H1 (cell line): Measurements from ENCODE around the gene BTN2A1. TPM values are rescaled to one million over a fixed set of nuclear protein-coding genes. Genes with fewer than 3 reads are reported as not detected.
"Not testable (repeated sequence)": the region's sequence is repeated elsewhere in the genome, so short reads cannot be mapped to it uniquely, and the experiment has no call there.

ENCODE experiments used
- CTCF ChIA-PET: fragments of 300-600 bp; sonication (Branson Sonifier 250); formaldehyde crosslinking; loops from one replicate; lab custom pipeline; 2021; ENCODE audit not compliant: partially characterized antibody; lab: Charles Lee
- POLR2A ChIA-PET: fragments of 300-600 bp; sonication (Branson Sonifier 250); formaldehyde crosslinking; loops from one replicate; lab custom pipeline; 2021; ENCODE audit warnings: inconsistent platforms; ENCODE audit not compliant: partially characterized antibody; lab: Charles Lee
- DNase-seq, 2 experiments: peaks; one replicate each; pipeline versions ENCODE4 v3.0.0 to v3.0.0-alpha.2; 2010 to 2022; ENCODE audit warnings: low spot score in 2 of 2, low read depth in 1 of 2, mixed read lengths in 1 of 2
- FAIRE-seq: peaks from 2 replicates; lab custom pipeline; 2011; peaks lifted over from hg19 to GRCh38; lab: Jason Lieb, UNC
- H2AFZ ChIP-seq: 2 replicates; pipeline ENCODE4 v1.8.1; 2012; ENCODE audit warnings: low read length, inconsistent platforms
- H2AK5ac ChIP-seq: 2 replicates; pipeline ENCODE4 v1.6.1; 2013; ENCODE audit warnings: low read depth, low read length
- H2BK120ac ChIP-seq: replicated peaks from 2 replicates; pipeline ENCODE3; 2013; ENCODE audit warnings: low read depth, low read length, inconsistent platforms
- H2BK12ac ChIP-seq: 2 replicates; pipeline ENCODE4 v1.6.1; 2013; ENCODE audit warnings: low read depth, low read length
- H2BK15ac ChIP-seq: 2 replicates; pipeline ENCODE4 v1.6.1; 2013; ENCODE audit warnings: low read length
- H2BK20ac ChIP-seq: 2 replicates; pipeline ENCODE4 v1.6.1; 2013; ENCODE audit warnings: low read length
- H2BK5ac ChIP-seq: 2 replicates; pipeline ENCODE4 v1.6.1; 2013; ENCODE audit warnings: low read depth, low read length
- H3K14ac ChIP-seq: 2 replicates; pipeline ENCODE4 v1.6.1; 2013; ENCODE audit warnings: inconsistent platforms; ENCODE audit not compliant: insufficient read length
- H3K18ac ChIP-seq: 2 replicates; pipeline ENCODE4 v1.6.1; 2013; ENCODE audit warnings: low read length; ENCODE audit errors: extremely low read depth
- H3K23ac ChIP-seq: 2 replicates; pipeline ENCODE4 v1.6.1; 2013; ENCODE audit warnings: inconsistent platforms; ENCODE audit not compliant: insufficient read length
- H3K23me2 ChIP-seq: 2 replicates; pipeline ENCODE4 v1.6.1; 2013; ENCODE audit warnings: low read depth, low read length
- H3K27ac ChIP-seq: 2 replicates; pipeline ENCODE4 v1.6.1; 2011; ENCODE audit warnings: low read depth, low read length, inconsistent platforms
- H3K27me3 ChIP-seq, 4 experiments: replicated peaks in 1 of 4; 1 replicate in 1 of 4; 2 replicates in 3 of 4; pipeline versions ENCODE4 v1.6.1 to v1.8.1; 2011 to 2013; ENCODE audit warnings: low read length in 3 of 4, mild to moderate bottlenecking in 3 of 4, inconsistent platforms in 2 of 4, mixed read lengths in 2 of 4, moderate library complexity in 1 of 4; ENCODE audit not compliant: control insufficient read depth in 3 of 4, insufficient read depth in 3 of 4; ENCODE audit errors: extremely low read depth in 1 of 4
- H3K36me3 ChIP-seq, 4 experiments: 2 replicates each; pipeline versions ENCODE4 v1.6.1 to v1.8.1; 2011 to 2013; ENCODE audit warnings: mild to moderate bottlenecking in 4 of 4, low read length in 3 of 4, moderate library complexity in 2 of 4, control low read depth in 1 of 4, inconsistent platforms in 1 of 4; ENCODE audit not compliant: insufficient read depth in 4 of 4, control insufficient read depth in 2 of 4
- H3K4ac ChIP-seq: replicated peaks from 2 replicates; pipeline ENCODE3; 2013; ENCODE audit warnings: low read length, low read depth, mixed read lengths, inconsistent platforms; ENCODE audit not compliant: insufficient read length
- H3K4me1 ChIP-seq, 4 experiments: replicated peaks in 1 of 4; 1 replicate in 1 of 4; 2 replicates in 3 of 4; pipeline versions ENCODE4 v1.6.1 to v1.8.1; 2011 to 2013; ENCODE audit warnings: low read length in 3 of 4, inconsistent platforms in 2 of 4, mixed read lengths in 1 of 4; ENCODE audit not compliant: insufficient read depth in 4 of 4, control insufficient read depth in 3 of 4
- H3K4me2 ChIP-seq, 2 experiments: 2 replicates each; pipeline versions ENCODE4 v1.6.1 to v1.8.1; 2011 to 2013; ENCODE audit warnings: low read depth in 2 of 2, low read length in 2 of 2, control low read depth in 1 of 2, inconsistent platforms in 1 of 2, mild to moderate bottlenecking in 1 of 2; ENCODE audit not compliant: insufficient read depth in 1 of 2
- H3K4me3 ChIP-seq, 4 experiments: fragments of 200-600, 300-600 bp in 1 of 4; sonication (generic), shearing (Covaris generic), sonication (Bioruptor Twin) in 1 of 4; 2 replicates each; pipeline versions ENCODE4 v1.5.1 to v1.8.1; 2011 to 2016; ENCODE audit warnings: low read length in 4 of 4, low read depth in 3 of 4, control low read depth in 2 of 4, inconsistent platforms in 2 of 4, mild to moderate bottlenecking in 2 of 4, mixed read lengths in 1 of 4, moderate library complexity in 1 of 4; ENCODE audit not compliant: insufficient read depth in 2 of 4; ENCODE audit errors: extremely low read depth in 1 of 4
- H3K56ac ChIP-seq: replicated peaks from 2 replicates; pipeline ENCODE3; 2013; ENCODE audit warnings: low read depth, mild to moderate bottlenecking, mixed read lengths, low read length, inconsistent platforms; ENCODE audit not compliant: insufficient read length
- H3K79me1 ChIP-seq: 2 replicates; pipeline ENCODE4 v1.6.1; 2013; ENCODE audit warnings: low read depth, low read length, control low read depth
- H3K79me2 ChIP-seq, 2 experiments: 2 replicates each; pipeline versions ENCODE4 v1.6.1 to v1.8.1; 2012 to 2013; ENCODE audit warnings: low read length in 2 of 2, mild to moderate bottlenecking in 2 of 2, inconsistent platforms in 1 of 2; ENCODE audit not compliant: insufficient read depth in 2 of 2, control insufficient read depth in 1 of 2
- H3K9ac ChIP-seq, 4 experiments: replicated peaks in 1 of 4; 1 replicate in 1 of 4; 2 replicates in 3 of 4; pipeline versions ENCODE4 v1.6.1 to v1.8.1; 2011 to 2013; ENCODE audit warnings: low read depth in 3 of 4, low read length in 3 of 4, control low read depth in 2 of 4, mild to moderate bottlenecking in 2 of 4, moderate library complexity in 2 of 4, inconsistent platforms in 1 of 4; ENCODE audit errors: extremely low read depth in 1 of 4
- H3K9me3 ChIP-seq, 2 experiments: 2 replicates each; pipeline versions ENCODE4 v1.6.1 to v1.8.1; 2012 to 2013; ENCODE audit warnings: mild to moderate bottlenecking in 2 of 2, moderate library complexity in 2 of 2, control low read depth in 1 of 2, inconsistent platforms in 1 of 2, low read depth in 1 of 2, low read length in 1 of 2, mixed read lengths in 1 of 2; ENCODE audit not compliant: insufficient read depth in 2 of 2
- H4K20me1 ChIP-seq, 2 experiments: replicated peaks in 1 of 2; 2 replicates each; pipeline versions ENCODE3 to v1.8.1; 2011 to 2013; ENCODE audit warnings: inconsistent platforms in 2 of 2, low read length in 2 of 2, mild to moderate bottlenecking in 1 of 2; ENCODE audit not compliant: insufficient read depth in 2 of 2, control insufficient read depth in 1 of 2
- H4K5ac ChIP-seq: 2 replicates; pipeline ENCODE4 v1.6.1; 2013; ENCODE audit warnings: low read length, low read depth, mixed read lengths, inconsistent platforms; ENCODE audit not compliant: insufficient read length
- H4K8ac ChIP-seq: 2 replicates; pipeline ENCODE4 v1.8.0; 2013; ENCODE audit warnings: mild to moderate bottlenecking, moderate library complexity, low read length, inconsistent platforms; ENCODE audit not compliant: insufficient read depth; ENCODE audit errors: extremely low read depth
- H4K91ac ChIP-seq: replicated peaks from 2 replicates; pipeline ENCODE3; 2013; ENCODE audit warnings: low read length, mixed read lengths, inconsistent platforms; ENCODE audit not compliant: insufficient read length
- WGBS, 2 experiments: shearing (Covaris generic) in 1 of 2; methylation state at CpG; one replicate each; pipeline versions ENCODE4 v1.1.6 to v1.1.7; 2013 to 2015; ENCODE audit warnings: low lambda C conversion rate in 2 of 2, mixed read lengths in 2 of 2, inconsistent platforms in 1 of 2, low coverage in 1 of 2, missing lambda C conversion rate in 1 of 2; ENCODE audit not compliant: insufficient replicate concordance in 2 of 2, insufficient coverage in 1 of 2, insufficient read length in 1 of 2; ENCODE audit errors: extremely low coverage in 1 of 2, missing lambda C conversion rate in 1 of 2; 5-methylcytosine and 5-hydroxymethylcytosine counted together
- polyA plus RNA-seq, 7 experiments: library from polyadenylated mRNA; depleted of rRNA in 3 of 7; stranded (reverse) in 5 of 7; unstranded in 2 of 7; fragments of >200 nt in 5 of 7; fragments of 200-250 nt in 2 of 7; gene quantifications; 1 replicate in 5 of 7; 2 replicates in 1 of 7; 4 replicates in 1 of 7; pipeline versions ENCODE4 v1.2.1 to v1.2.3, GENCODE V29; 2011 to 2013; ENCODE audit warnings: missing spikeins in 2 of 7, mixed read lengths in 2 of 7
- total RNA-seq: library from RNA; stranded (reverse); fragmentation: NEBNext Ultra II Directional; extraction: Animal tissue kit (Norgen Biotek cat#: 25700); gene quantifications from 2 replicates; pipeline ENCODE4 v1.2.1, GENCODE V29; 2021

BTN2A1 gene
- total and polyA plus RNA-seq, 2 of the 8 experiments (the other 6 are each of a cell fraction or from before 2014, with no cell fraction given), result 8.7 to 11.0 TPM

- H2AFZ ChIP-seq, H2BK20ac ChIP-seq, H4K91ac ChIP-seq, DNase-seq, H3K4ac ChIP-seq, H2BK12ac ChIP-seq, H3K27ac ChIP-seq, H3K4me1 ChIP-seq, H3K9ac ChIP-seq, H3K14ac ChIP-seq, H4K8ac ChIP-seq, H4K5ac ChIP-seq, H3K18ac ChIP-seq, H3K27me3 ChIP-seq, CTCF ChIA-PET, H3K9me3 ChIP-seq, FAIRE-seq, H2BK120ac ChIP-seq, H4K20me1 ChIP-seq, H3K23me2 ChIP-seq, H3K4me3 ChIP-seq, H3K23ac ChIP-seq, POLR2A ChIA-PET, H2BK5ac ChIP-seq, H2AK5ac ChIP-seq, H3K4me2 ChIP-seq, H3K56ac ChIP-seq, H2BK15ac ChIP-seq, H3K79me1 ChIP-seq: not testable (repeated sequence)
- Histone ChIP-seq H3K36me3 (peaks cover 8 to 51% (median 41%) of the 10 kb centered on the region in 4 experiments; a peak in 7 of 8 replicates), H3K79me2 (peaks cover 0 to 13% of the 10 kb centered on the region in 2 experiments; a peak in 2 of 4 replicates)
- WGBS, 2 experiments, result 87% methylated on average over 5 of the region's 5 CpGs; no CpG with 5 or more reads in 1 of the 2 experiments
Measured at GRCh38 chr6:26461353-26461752, 3.6 kb downstream of the BTN2A1 start.
